GM18907 (cell line): ENCODE results near the gene NSRP1.
"Not testable (repeated sequence)": the region's sequence is repeated elsewhere in the genome, so short reads cannot be mapped to it uniquely, and the experiment has no call there.

Experiments
- ATAC-seq: cut with Tn5 transposase; IDR thresholded peaks from one replicate; pipeline ENCODE4 v1.9.1; 2021; ENCODE audit warnings: mild to moderate bottlenecking, moderate library complexity; ENCODE audit not compliant: unreplicated experiment

The NSRP1 gene, protein sequence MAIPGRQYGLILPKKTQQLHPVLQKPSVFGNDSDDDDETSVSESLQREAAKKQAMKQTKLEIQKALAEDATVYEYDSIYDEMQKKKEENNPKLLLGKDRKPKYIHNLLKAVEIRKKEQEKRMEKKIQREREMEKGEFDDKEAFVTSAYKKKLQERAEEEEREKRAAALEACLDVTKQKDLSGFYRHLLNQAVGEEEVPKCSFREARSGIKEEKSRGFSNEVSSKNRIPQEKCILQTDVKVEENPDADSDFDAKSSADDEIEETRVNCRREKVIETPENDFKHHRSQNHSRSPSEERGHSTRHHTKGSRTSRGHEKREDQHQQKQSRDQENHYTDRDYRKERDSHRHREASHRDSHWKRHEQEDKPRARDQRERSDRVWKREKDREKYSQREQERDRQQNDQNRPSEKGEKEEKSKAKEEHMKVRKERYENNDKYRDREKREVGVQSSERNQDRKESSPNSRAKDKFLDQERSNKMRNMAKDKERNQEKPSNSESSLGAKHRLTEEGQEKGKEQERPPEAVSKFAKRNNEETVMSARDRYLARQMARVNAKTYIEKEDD

DNA sequence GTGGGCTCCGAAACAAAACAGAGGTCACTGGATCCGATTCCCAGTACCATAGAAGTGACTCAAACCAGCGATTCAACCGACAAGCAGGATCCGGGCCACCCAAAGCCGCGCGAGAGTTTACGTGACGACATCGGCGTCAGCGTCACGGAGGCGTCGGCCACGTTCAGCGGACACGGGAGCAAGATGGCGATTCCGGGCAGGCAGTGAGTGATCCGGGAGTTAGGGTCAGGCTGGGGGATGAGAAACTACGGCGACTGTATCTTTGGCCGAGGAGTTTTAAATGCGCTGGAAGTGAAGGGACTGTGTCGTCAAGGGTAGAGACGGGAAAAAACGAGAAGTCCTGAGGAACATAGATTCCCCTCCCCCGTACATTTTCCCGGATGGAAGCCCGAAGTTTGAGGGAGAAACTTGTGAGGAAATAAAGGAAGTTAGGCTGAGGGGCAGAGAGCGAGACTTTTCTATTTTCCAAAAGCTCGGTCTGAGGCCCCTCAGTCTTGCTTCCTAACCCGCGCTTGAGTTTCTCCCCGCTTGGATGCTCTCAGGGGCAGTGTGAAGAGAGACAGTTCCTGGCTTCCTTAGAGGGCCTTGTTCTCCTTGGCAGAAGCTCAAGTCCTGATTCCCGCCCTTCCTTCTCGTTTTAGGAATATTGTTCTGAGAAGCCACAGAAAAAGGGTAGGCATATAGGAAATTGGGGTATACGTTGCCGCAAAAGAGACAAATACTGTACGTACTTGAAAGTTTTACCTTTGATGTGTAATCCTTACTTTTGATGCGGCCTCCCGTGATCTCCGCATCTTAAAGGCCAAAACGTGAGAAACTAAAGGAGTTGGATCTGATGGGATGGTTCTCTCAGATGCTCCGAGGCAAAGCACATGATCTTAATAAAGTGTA, at the start of gene NSRP1:
TSS of gene NSRP1 (plus strand) at position 156 of the 891 bp plus-strand sequence. CDS start at position 184, 28 bp downstream.
- peak; percentile 81 for ATAC-seq

DNA sequence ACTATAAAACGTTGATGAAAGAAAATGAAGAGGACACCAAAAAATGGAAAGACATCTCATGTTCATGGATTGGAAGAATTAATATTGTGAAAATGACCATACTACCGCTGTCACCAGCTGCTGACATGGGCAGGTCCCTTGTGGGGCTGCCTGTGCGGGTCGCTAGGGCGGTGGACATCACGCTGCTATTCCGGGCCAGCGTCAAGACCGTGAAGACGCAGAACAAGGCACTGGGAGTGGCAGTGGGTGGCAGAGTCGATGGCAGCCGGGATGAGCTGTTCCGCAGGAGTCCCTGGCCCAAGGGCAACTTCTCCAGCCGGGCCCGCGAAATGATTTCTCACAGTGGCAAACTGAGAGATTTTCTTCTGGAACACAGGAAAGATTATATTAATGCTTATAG, 48.2 kb upstream of the NSRP1 start:
- no peak for ATAC-seq

DNA sequence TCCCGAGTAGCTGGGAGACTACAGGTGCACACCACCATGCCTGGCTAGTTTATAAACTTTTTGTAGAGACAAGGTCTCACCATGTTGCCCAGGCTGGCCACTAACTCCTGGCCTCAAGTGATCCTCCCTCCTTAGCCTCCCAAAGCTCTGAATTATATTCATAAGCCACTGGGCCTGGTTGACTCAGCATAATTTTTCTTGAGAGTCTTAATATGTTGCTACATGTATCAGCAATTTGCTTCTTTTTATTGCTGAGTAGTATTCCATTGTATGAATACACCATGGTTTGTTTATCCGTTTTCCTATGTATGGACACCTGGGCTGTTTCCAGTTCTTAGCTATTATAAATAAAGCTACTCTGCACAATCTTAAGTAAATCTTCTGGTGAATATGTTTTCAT, 42.4 kb upstream of the NSRP1 start:
- no peak for ATAC-seq

DNA sequence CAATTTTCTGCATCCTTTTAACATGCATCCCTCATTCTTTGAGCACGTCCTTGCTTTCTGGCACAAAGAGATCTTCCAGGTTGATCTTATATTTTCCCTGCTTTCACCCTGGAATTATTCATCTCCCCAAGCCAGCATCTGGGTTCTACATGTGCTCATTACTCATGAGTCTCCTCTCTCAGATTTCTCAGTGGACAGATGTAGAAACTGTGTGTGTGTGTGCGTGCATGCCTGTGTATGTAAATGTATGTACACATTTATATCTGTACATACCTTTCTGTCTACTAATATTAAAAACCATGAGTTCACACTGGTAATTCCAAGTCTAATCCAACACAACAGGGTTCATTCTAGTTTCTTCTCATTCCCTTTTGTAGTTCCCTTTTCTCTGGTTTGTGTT, 41.9 kb upstream of the NSRP1 start:
- no peak for ATAC-seq

DNA sequence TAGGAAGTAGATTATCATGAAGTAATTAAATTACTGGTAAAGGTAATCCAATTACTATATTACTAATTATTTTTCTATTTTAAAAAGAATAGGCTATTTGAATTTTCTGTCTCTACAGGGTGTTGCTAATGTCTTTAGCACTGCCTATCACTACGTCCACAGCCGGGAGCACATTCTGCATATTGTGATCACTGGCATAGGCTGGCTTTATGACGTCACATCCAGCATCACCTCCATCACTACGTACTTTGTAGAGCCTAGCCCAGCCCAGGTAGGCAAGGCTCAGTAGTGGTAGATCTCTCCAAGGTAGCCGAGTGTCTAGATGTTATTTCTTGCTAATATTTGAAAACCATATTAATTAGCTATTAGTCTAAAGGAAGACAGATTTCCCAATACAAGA, 33.8 kb upstream of the NSRP1 start:
- no peak for ATAC-seq

DNA sequence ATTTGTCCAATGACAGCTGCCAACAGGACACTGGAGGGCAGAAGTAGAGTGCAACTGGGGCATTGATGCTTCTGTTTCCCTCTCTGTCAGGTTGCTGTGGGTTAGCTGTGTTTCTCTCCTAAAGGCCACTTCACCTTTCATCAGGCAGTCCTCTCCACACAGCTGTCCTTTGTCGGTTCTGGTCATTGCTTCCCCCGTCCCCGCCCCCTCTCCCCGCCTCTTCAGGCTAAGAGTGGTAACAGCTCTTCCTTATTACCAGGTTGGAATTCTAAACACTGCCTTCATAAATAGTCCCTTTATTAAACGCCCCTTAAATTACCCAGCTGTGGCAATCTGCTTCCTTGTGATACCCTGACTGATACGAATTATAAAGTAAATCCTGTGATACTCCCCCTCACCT, 31.8 kb upstream of the NSRP1 start:
- no peak for ATAC-seq

DNA sequence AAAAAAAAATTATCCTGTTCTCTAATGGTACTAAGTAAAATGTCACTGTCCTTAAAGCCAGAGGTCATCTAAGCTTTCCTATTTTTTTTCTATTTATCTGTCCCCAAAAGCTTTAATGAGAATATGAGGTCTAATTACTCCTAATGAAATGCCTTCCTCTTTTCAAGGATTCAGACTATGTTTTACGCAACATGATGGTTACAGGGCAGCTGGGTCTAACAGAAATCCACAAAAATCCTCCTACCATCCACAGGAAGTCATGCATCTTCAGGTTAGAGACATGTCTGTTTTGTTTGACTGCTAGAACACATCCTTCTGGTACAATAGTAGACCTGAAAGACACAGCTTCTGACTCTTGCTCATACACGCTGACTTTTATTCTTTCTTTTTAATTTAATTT, 29.7 kb upstream of the NSRP1 start:
- no peak for ATAC-seq

DNA sequence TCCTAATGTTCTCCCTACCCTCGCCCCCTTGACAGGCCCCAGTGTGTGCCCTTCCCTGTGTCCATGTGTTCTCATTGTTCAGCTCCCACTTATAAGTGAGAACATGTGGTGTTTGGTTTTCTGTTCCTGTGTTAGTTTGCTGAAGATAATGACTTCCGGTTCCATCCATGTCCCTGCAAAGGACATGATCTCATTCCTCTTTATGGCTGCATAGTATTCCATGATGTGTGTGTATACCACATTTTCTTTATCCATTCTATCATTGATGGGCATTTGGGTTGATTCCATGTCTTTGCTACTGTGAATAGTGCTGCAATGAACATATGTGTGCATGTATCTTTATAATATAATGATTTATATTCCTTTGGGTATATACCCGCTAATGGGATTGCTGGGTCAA, 29.2 kb upstream of the NSRP1 start:
- not testable (repeated sequence) for ATAC-seq

DNA sequence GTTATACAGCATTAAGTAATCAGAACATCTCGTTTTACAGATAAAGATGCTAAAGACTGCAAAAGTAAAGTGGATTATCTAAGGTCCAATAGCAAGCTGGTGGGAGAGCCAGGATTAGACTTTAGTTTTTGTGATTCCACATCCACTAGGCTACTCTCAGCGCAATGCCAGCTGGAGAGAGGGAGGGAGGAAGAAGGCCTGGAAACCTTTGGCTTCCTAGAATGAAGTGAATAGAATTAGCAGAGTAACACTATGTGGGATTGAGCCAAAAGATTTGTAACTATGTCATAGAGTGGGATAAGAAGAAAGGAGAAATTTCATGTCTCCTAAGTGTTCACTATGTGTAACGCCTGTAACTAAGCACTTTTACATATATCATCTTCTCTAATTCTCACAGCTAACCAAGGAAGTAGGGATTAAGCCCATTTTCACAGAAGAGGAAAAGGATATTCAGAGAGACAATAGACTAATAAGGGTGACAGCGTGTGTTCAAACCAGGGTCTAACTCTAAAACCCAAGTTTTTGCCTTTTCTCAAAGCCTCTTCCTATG, 25.4 kb upstream of the NSRP1 start:
- ATAC-seq, result no peak

DNA sequence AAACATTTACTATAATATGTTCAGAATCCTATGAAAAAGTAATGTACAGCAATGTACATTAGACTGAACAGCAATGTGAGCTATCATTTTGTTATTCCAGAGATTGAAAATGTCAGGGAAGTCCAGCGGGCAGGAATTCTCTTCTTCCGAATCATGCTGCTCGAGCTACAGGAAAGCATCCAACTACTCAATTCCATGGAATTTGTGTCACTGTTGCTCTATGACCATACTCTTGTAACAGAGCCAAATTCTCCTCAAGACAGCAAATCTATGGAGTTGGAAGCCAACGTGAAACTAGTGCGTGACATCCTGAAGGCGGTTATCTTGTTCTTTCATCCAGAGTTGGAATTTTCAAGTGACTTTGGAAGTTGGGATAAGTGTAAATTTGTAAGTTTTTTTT, 24.8 kb upstream of the NSRP1 start:
- ATAC-seq, result no peak

DNA sequence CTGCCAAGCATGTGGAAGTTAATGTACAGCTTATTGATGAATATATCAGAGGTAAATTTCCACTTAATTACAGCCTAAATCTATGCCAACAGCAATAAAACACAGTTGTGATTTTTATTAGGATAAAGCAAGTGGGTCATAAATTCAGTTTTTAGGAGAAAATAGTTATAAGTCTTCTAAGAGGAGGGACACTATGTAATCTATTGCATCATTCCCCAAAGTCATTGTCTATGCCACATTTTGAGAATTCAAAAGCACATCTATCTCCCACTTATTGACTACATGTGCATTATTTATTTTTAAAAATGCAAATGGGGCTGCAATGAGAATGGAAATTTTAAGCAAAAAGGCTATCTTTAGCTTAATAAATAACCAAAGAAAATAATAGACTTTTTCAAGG, 23.7 kb upstream of the NSRP1 start:
- ATAC-seq, result no peak

DNA sequence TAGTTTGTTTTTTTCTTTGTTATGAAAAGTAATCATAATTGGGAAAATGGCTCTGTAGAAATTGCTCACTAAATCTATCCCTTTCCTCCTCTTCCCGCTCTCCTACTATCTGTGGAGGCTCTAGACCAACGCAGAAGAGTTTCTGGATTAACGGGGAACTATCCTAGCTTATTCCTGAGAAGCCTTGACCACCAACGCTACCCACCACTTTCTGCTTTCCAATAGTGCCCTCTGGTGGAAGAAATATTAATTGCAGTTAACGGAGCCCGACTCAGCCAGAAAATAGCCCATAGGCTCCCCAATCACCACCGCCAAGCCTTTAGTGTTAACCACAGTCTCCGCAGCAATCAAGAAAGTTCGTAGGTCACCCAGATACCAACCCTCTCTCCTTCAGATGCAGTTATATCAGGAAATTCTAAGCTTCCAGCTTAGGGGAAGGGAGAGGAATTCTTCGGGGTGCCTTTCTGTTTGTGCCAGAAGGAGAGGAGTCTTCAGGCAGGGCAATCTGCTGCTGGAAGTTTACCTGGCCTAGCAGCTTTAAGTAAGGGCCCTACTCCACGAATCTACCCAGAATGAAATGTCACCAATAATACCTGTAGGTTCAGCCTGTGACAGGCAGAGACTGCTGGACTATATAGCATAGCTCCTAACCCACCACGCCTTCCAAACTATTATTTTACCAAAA, 23.0 kb upstream of the NSRP1 start:
- ATAC-seq, result no peak

DNA sequence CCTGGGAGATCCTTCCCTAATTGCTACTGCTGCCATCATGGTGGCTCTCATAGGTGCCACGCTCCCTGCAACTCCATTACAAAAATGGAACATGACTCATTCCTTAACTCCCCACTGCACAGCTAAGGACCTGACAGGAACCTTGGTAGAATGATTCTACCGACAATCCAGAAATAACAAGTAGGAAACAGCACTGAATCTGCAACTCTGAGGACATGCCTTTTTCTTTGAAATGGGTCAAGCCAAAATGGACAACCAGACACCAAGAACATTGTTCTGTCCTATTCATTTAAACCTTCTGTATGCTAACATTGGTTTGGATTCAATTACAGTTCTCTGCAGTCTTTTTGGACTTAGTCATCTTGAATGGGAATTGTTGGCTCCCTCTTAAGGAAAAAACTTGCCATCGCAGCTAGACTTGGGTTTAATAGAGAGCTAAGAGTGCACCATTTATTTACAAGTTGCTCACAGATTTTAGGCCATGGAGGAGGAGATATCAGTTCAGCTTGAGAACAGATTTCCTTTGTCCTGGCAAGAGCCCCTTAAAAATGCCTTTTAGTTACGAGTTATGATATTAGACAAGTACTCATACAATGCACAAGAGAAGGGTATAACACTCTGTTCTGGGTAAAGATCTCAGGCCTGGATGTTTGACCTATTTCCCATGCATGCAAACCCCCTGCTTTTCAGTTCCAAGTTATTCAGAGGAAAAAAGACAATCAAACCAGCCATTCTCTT, 20.9 kb upstream of the NSRP1 start:
- ATAC-seq, result no peak

DNA sequence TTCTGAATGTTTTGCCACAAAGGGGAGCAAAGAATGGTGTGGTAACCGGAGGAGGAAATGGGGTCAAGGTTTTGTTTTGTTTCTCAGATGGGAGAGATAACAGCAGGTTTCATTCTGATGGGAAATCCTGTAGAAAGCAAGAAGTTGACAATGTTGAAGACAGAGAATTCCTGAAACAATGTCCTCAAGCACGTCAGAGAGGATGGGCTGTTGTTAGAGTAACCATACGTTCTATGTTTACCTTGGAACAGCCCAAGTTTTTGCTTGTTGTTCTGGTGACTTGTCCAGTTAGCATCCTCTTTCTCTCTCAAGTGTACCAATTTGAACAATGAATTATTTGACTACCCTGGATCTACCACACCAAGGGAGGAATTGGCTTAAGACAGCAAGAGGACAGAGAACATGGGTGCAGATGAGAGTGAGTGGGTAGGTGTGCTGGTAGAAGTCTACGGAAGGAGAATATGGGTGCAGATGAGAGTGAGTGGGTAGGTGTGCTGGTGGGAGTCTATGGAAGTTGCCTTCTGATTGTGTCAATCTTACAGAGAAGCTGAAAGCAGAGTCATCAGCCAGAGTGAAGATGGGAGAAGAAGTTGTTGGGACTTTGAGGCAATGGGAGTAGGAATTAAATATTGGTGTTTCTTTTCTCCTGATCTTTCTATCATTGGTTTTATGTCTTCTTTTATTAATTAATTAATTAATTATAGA, 14.8 kb upstream of the NSRP1 start:
- no peak for ATAC-seq

DNA sequence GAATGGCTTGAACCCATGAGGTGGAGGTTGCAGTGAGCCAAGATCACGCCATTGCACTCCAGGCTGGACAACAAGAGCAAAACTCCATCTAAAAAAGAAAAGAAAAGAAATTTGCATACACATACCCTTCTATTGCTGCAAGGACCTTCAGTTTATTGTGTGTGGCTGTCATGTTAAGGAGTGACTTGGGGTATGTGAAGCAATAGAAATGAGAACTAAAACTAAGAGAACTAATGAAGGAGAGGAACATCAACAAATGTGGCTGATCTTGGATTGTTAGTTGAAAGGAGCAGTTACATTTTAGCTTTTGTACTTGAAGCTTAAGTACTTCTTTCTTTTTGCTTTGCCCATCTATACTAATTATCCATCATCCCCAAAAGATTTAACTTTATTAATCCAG, 12.7 kb upstream of the NSRP1 start:
- ATAC-seq, result no peak

DNA sequence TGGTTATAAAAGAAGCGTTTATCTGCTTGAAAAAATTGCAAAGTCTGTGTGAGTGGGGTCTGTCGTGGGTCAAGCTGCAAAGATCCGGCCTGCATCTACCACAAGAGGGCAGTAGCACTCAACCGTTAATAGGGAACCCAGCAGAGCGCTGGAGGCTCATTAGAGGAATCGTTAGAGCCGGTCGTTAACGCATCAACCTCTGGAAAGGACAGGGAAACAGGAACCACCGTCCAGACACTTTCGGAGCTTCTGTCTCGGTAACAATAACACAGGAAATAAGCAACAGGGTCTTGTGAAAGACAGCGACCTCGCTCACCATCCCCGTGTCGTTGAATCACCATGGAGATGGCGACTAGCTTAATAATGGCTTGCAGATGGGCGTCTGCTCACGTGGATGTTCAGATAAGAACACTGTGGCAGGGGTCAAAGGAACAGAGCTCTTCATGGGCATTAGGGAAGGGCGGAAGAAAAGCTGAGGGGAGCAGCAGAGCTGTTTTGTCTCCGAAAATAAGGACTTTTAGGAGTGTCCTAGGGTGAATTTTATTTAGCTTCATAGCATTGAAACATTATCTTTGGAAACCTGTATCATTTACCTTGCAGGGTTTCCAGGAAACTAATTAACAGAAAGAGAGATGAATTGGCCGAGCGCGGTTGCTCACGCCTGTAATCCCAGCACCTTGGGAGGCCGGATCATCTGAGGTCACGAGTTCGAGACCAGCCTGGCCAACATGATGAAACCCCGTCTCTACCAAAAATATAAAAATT, 11.9 kb upstream of the NSRP1 start:
- peak; percentile 79 for ATAC-seq

DNA sequence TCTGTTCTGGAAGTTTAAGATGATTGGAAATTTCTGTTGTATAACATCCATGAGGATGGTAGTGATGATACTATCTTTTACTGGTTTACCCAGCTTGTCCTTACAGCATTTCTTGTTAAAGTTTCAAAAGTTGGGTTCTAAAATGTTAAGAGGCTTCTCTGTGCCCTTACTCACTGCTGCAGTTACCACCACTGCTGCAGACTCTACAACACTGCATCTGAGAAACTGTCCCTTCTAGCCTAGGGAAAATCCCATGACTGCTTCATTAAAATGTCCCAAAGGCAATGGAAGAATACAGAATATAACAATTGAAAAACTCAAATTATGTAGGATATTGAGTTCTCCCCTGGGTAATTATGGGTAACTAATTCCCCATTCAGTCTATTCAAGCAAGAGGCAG, 3.8 kb upstream of the NSRP1 start:
- ATAC-seq, result no peak

DNA sequence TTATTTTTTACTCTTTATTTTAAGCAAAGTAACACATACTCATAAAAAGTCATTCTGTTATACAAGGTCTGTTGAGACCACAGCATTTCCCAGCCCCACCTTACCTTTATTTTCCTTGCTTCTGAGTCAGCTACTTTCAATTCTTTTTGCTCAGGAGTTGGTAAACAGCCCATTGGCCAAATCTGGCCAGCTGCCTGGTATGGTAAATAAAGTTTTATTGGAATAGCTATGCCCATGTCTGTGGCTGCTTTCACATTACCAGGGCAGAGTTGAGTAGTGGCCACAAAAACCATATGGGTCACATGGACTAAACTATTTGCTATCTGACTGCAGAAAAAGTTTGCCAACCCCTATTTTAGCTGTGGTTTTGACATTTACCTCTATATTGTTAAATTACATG, 3.4 kb upstream of the NSRP1 start:
- ATAC-seq, result peak; percentile 47

DNA sequence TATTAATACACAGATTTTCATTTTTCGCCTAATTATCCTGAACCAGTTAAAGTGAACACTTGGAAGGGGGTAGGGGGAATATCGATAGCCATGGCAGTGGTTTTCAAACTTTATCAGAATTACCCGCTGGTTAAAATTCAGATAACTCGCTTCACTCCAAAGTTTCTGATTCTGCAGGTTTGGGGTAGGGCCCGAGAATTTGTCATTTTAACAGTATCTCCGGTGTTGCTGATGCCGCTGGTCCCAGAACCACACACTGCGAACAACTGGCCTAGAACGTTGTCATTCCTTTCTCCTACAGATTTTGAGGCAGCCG, 313 bp upstream of the NSRP1 start:
- ATAC-seq, result no peak
